MV-4-11 (cell line): ENCODE measurements around the gene NOXO1.
"Not testable (repeated sequence)": the region's sequence is repeated elsewhere in the genome, so short reads cannot be mapped to it uniquely, and the experiment has no call there.

ENCODE experiments used
- DNase-seq: peaks from one replicate; lab custom pipeline; 2025; lab: John Stamatoyannopoulos, UW

NOXO1 gene

GRCh38 chr16:1962161-1963153 lies 18.8 kb downstream of the NOXO1 start:
- DNase-seq = not testable (repeated sequence)

GRCh38 chr16:1961651-1962067 lies 19.6 kb downstream of the NOXO1 start:
- DNase-seq = peak; percentile 53

- DNase-seq = peak; percentile 71
These were observed 20.3 kb downstream of the NOXO1 start for GRCh38 chr16:1960665-1961630.

DNA sequence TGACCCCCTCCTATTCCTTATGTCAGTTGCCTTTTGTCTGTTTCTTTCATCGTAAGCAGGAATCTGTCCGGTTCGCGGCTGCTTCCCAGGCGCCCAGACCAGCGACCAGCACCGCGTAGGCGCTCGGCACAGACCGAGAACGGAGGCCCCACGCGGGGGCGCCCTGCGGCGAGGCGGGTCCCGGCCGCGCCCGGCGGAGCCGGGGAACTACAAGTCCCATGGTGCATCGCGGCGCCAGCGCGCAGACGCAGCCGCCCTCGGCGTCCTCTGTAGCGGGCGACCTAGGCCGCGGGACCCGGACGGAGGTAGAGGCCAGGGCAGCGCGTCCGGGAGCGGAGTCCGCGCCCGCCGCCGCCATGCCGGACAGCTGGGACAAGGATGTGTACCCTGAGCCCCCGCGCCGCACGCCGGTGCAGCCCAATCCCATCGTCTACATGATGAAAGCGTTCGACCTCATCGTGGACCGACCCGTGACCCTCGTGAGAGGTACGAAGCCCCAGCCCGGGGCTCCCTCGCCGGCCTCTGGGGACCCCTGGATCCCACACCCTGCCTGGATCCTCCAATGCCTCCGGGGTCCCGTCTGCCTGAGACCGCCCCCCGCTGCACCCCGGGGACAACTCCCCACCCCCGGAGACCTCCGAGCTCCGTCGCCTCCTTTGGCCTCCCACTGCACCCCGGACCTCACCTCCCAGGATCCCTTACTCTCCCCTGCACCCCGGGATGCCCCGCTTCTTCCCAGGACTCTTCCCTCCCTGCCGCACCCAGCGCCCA lies 21.8 kb downstream of the NOXO1 start, which contains the start of gene NDUFB10:
Gene NDUFB10, plus strand, starts transcription at position 270 of the 771 bp plus-strand sequence. Its CDS starts 87 bp downstream, at position 357.
- DNase-seq = peak; percentile 82

GRCh38 chr16:1958715-1959268 lies 22.5 kb downstream of the NOXO1 start:
- DNase-seq = no peak

DNA sequence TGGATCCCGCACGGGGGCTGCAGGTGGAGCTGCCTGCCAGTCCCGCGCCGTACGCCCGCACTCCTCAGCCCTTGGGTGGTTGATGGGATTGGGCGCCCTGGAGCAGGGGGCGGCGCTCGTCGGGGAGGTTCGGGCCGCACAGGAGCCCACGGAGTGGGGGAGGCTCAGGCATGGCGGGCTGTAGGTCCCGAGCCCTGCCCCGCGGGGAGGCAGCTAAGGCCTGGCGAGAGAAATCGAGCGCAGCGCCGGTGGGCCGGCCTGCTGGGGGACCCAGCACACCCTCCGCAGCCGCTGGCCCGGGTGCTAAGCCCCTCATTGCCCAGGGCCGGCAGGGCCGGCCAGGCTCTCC lies 23.2 kb downstream of the NOXO1 start:
- not testable (repeated sequence) for DNase-seq

DNA sequence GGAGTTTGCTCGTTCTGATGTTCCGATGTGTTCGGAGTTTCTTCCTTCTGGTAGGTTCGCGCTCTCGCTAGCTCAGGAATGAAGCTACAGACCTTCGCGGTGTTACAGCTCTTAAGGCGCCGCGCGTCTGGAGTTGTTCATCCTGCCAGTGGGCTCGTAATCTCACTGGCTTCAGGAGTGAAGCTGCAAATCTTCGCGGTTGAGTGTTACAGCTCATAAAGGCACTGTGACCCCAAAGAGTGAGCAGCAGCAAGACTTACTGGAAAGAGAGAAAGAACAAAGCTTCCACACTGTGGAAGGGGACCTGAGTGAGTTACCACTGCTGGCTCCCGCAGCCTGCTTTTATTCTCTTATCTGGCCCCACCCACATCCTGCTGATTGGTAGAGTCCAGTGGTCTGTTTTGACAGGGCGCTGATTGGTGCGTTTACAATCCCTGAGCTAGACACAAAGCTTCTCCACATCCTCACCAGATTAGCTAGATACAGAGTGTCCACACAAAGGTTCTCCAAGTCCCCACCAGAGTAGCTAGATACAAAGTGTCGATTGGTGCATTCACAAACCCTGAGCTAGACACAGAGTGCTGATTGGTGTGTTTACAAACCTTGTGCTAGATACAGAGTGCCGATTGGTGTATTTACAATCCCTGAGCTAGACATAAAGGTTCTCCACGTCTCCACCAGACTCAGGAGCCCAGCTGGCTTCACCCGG lies 23.7 kb downstream of the NOXO1 start:
- not testable (repeated sequence) for DNase-seq

- DNase-seq = no peak
These were observed 27.5 kb downstream of the NOXO1 start for GRCh38 chr16:1953734-1954133.

DNA sequence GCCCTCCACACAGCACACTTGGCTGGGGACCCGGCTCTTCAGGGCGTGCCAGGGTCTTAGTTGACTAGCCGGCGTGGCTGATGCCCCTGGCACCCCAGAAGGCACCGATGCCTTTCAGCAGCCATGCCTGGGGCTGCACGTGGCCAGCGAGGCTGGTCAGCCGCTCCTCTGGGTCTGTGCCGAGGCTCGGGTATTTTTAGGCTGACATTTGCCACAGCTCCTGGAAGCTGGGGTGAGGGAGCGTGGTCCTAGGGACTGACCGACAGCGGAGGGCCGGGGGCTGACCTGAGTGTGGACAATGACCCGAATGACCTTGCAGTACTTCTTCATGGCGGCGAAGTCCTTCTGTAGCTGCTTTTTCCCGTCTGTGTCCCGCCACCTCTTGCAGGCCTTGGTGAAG lies 30.7 kb downstream of the NOXO1 start:
- no peak for DNase-seq

GRCh38 chr16:1950047-1950446 lies 31.2 kb downstream of the NOXO1 start:
- no peak for DNase-seq

DNA sequence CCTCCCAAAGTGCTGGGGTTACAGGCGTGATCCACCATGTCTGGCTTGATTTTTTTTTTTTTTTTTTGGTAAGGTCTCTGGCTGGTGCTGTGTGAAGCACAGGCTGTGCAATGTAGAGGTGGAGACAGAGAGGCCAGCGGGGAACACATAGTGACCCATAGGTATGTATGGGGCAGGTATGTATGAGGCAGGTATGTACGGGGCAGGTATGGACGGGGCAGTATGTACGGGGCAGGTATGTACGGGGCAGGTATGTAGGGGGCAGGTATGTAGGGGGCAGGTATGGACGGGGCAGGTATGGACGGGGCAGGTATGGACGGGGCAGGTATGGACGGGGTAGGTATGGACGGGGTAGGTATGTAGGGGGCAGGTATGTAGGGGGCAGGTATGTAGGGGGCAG lies 31.8 kb downstream of the NOXO1 start:
- DNase-seq = no peak

GRCh38 chr16:1947369-1947670 lies 33.9 kb downstream of the NOXO1 start:
- DNase-seq = no peak

- DNase-seq = no peak
These were observed 34.5 kb downstream of the NOXO1 start for GRCh38 chr16:1946495-1947368.

DNA sequence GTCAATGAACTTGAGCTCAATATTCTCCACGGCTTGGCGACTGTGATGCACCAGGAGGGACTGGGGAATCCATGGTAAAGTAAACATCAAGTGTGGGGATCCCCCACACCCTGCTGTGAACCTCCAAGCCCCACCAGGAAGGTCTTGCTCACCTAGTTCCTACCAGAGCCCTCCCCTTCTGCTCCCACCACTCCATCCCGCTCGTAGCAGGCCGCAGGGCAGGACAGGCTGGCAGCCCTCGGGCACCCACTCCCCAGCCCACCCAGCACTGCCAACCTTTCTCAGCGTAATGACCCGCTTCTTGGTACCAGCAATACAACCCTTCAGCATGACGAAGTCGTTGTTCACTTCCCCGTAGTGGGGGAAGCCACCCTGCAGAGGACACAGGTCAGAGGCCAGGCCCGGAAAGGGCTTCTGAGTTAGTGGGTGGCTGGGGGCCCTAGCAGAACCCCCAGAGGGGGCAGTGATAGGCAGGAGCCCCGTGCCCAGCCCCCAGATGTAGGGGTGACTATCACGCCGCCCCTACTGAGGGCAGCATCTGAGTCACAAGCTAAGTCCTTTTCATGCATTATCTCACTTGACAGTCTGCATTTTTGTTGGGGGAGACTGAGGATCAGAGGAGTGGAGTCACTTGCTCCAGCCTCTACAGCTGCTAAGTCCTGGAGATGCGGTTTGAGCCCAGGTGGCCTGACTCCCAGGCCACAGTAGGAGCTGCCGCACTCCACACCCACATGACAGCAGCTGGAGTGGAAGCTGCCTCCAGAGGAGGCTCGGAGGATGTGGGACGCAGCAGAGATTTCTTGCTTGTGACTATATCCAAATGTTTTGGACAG lies 35.5 kb downstream of the NOXO1 start:
- DNase-seq = no peak

DNA sequence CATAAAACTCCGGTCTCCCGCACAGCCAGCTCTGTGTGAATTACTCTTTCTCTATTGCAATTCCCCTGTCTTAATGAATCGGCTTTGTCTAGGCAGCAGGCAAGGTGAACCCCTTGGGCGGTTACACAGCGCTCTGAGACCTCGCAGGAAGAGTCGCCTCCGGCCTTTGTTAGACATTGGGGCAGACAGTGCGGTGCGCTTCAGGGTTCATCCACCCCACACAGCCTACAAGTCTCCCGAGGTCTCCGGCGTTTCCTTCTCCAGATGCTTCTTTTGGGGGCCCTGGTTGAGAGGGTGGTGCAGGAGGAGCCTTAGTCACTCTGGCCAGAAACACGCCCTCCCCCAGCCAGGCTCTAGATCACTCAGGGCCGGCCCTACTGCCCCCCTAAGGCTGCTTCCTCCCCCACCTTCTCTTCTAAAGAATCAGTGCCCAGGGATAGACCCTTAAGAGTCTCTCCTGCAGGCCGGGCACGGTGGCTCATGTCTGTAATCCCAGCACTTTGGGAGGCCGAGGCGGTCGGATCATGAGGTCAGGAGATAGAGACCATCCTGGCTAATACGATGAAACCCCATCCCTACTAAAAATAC lies 36.6 kb downstream of the NOXO1 start:
- no peak for DNase-seq

DNA sequence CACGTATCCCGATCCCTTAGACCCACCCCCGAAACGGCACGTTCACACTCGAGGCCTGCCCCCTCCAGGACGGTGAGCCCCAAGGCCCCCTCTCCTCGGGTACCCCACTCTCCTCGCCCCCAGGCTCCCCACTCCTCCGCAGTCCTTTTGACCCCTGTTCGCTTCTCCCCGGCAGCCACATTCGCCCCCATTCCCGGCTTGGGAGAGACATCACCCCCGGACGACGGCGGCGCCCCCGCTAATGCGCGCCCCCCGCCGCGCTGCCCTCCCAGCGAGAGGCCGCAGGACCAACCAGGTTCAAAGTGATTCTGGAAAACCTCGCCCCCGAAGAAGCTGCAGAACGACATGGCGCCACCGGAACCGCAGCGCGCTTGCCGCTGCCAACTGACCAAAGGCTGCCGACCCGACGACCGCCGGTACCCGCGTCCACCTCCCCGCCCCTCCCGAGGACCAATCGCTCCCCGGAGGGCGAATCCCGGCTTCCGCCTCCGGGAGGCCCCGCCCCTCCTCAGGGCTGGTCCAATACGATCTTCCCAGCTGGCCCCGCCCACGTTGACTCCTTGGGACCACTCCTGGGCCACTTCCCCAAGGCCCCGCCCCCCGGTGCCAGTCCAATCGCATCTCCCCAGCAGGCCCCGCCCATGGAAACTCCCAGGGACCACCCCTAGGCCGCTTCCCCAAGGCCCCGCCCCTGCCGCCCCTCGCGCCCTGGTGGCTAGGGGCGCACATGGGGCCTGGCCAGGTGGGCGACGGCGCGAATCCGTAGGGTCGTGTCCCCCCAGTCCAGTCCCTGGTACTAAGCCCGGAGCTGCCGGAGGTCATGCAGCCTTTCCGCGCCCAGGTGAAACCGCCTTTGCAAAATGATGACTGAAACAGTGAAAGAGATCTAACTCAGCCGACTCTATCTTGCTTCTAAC lies 38.2 kb downstream of the NOXO1 start, which contains the start of gene MSRB1:
Gene MSRB1, minus strand, starts transcription at position 390 of the 917 bp plus-strand sequence. Its CDS starts 43 bp downstream, at position 347.
- peak; percentile 98 for DNase-seq
